ENCODE data around the gene PAXIP1.

GRCh38 chr7:155043756-155044155, 40.8 kb upstream of the PAXIP1 start:
- no peak for TF ChIP-seq POLR2A (IDR thresholded peaks at IDR 0.05)
- TF ChIP-seq, protein P1, sequence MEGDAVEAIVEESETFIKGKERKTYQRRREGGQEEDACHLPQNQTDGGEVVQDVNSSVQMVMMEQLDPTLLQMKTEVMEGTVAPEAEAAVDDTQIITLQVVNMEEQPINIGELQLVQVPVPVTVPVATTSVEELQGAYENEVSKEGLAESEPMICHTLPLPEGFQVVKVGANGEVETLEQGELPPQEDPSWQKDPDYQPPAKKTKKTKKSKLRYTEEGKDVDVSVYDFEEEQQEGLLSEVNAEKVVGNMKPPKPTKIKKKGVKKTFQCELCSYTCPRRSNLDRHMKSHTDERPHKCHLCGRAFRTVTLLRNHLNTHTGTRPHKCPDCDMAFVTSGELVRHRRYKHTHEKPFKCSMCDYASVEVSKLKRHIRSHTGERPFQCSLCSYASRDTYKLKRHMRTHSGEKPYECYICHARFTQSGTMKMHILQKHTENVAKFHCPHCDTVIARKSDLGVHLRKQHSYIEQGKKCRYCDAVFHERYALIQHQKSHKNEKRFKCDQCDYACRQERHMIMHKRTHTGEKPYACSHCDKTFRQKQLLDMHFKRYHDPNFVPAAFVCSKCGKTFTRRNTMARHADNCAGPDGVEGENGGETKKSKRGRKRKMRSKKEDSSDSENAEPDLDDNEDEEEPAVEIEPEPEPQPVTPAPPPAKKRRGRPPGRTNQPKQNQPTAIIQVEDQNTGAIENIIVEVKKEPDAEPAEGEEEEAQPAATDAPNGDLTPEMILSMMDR (IDR thresholded peaks at IDR 0.05 in 4 of 5, conservative IDR thresholded peaks at IDR 0.05 in 1 of 5), result no peak
